C4-2B (cell line): Measurements from ENCODE around the gene LCTL.

Experiments
- CTCF ChIP-seq: fragments of 450-650 bp; conservative IDR thresholded peaks from 2 replicates; pipeline ENCODE4 v1.5.1; 2017; ENCODE audit warnings: mild to moderate bottlenecking
- ZFX ChIP-seq: fragments of 450-650 bp; IDR thresholded peaks from 2 replicates; pipeline ENCODE4 v1.6.1; 2017

- TF ChIP-seq CTCF (no peak), ZFX (no peak)
Measured at GRCh38 chr15:66514586-66514985, 51.2 kb downstream of the LCTL start.
